CD4-positive, alpha-beta T cell (primary cell): ENCODE results near the gene UGT2B7. TPM values are rescaled to one million over a fixed set of nuclear protein-coding genes. Genes with fewer than 3 reads are reported as not detected.

ENCODE experiments used
- ATAC-seq: fragments of 200-7000 bp; cut with Tn5 transposase; one replicate; pipeline ENCODE4 v1.10.0; 2022; ENCODE audit warnings: mild to moderate bottlenecking; ENCODE audit not compliant: poor library complexity
- CTCF ChIA-PET: fragments of 350-600 bp; sonication (Branson Sonifier 250); formaldehyde crosslinking; loops from one replicate; lab custom pipeline; 2021; ENCODE audit warnings: antibody characterized with exemption, inconsistent platforms; lab: Charles Lee
- POLR2A ChIA-PET: fragments of 350-600 bp; sonication (Branson Sonifier 250); formaldehyde crosslinking; loops from one replicate; lab custom pipeline; 2021; ENCODE audit warnings: antibody characterized with exemption, inconsistent platforms; lab: Charles Lee
- DNase-seq, 14 experiments: peaks; one replicate each; pipeline ENCODE4 v3.0.0-alpha.2; 2013 to 2020; ENCODE audit warnings: mixed read lengths in 2 of 14
- H3K27ac ChIP-seq, 2 donors: one replicate each; pipeline versions ENCODE4 v1.5.1 to v1.7.0; 2013; ENCODE audit warnings: low read length in 2 of 2, low read depth in 1 of 2, mild to moderate bottlenecking in 1 of 2
- H3K27me3 ChIP-seq, 2 experiments: 1 replicate in 1 of 2; 2 replicates in 1 of 2; pipeline versions ENCODE4 v1.6.1 to v1.7.0; 2013; ENCODE audit warnings: low read length in 2 of 2, control low read depth in 1 of 2, mild to moderate bottlenecking in 1 of 2, moderate library complexity in 1 of 2; ENCODE audit not compliant: insufficient read depth in 2 of 2, control insufficient read depth in 1 of 2
- H3K36me3 ChIP-seq: one replicate; pipeline ENCODE4 v1.6.1; 2013; ENCODE audit warnings: low read length, control low read depth; ENCODE audit not compliant: insufficient read depth
- H3K4me1 ChIP-seq: one replicate; pipeline ENCODE4 v1.6.1; 2013; ENCODE audit warnings: low read length, control low read depth; ENCODE audit not compliant: insufficient read depth
- H3K4me3 ChIP-seq: one replicate; pipeline ENCODE4 v1.5.1; 2013; ENCODE audit warnings: mild to moderate bottlenecking, low read length, moderate library complexity
- H3K9me3 ChIP-seq, 2 experiments: 1 replicate in 1 of 2; 2 replicates in 1 of 2; pipeline versions ENCODE4 v1.6.1 to v1.7.0; 2013; ENCODE audit warnings: low read length in 2 of 2, mild to moderate bottlenecking in 2 of 2, control low read depth in 1 of 2, moderate library complexity in 1 of 2; ENCODE audit not compliant: control insufficient read depth in 1 of 2, insufficient read depth in 1 of 2
- H3K27ac Mint-ChIP-seq: one replicate; pipeline ENCODE4 v1.8.0; 2020; ENCODE audit warnings: mixed read lengths
- H3K27me3 Mint-ChIP-seq: one replicate; pipeline ENCODE4 v1.8.0; 2021; ENCODE audit warnings: mixed read lengths
- H3K36me3 Mint-ChIP-seq: one replicate; pipeline ENCODE4 v1.8.0; 2021; ENCODE audit warnings: low read depth, mixed read lengths
- H3K4me1 Mint-ChIP-seq: one replicate; pipeline ENCODE4 v1.8.0; 2021; ENCODE audit warnings: low read depth, mixed read lengths
- H3K4me3 Mint-ChIP-seq: one replicate; pipeline ENCODE4 v1.8.0; 2020; ENCODE audit warnings: mild to moderate bottlenecking, mixed read lengths
- H3K9me3 Mint-ChIP-seq: one replicate; pipeline ENCODE4 v1.8.0; 2020; ENCODE audit warnings: mixed read lengths
- CTCF ChIP-seq: fragments of 200-600 bp; IDR thresholded peaks from one replicate; pipeline ENCODE4 v1.8.0; 2022; ENCODE audit warnings: antibody characterized with exemption, mild to moderate bottlenecking
- intact Hi-C, 2 experiments: fragments of 100-400 bp; cut with DNase I in 1 of 2; cut with micrococcal nuclease in 1 of 2; formaldehyde crosslinking; loops; one replicate each; pipeline versions ENCODE4 v1.15.1 to v1.9.0; 2023 to 2025; cut with DNase I, micrococcal nuclease
- total RNA-seq, 174 experiments: library from RNA in 2 of 174; stranded (reverse) in 2 of 174; gene quantifications; one replicate each; pipeline ENCODE4 v1.2.3 and lab custom pipeline; 2021 to 2026

The UGT2B7 gene
- total RNA-seq, 2 experiments from 2014 or later, result not detected

- Mint-ChIP-seq H3K36me3 (no peaks in the 10 kb centered on the region), H3K27ac (no peak overlapping the region), H3K27me3 (no peaks in the 10 kb centered on the region), H3K4me3 (no peak overlapping the region), H3K4me1 (no peaks in the 10 kb centered on the region), H3K9me3 (peaks cover 9% of the 10 kb centered on the region)
- no peak for TF ChIP-seq CTCF
- intact Hi-C loops, result no loop called here
- Histone ChIP-seq H3K27ac (no peak overlapping the region), H3K36me3 (no peaks in the 10 kb centered on the region), H3K4me3 (no peak overlapping the region), H3K4me1 (no peaks in the 10 kb centered on the region), H3K9me3 (no peaks in the 10 kb centered on the region), H3K27me3 (no peaks in the 10 kb centered on the region)
- ChIA-PET CTCF (no interaction called here), POLR2A (interaction anchor here (0.9 kb wide), 1 partner anchor 10 kb away, joined by 3 read pairs; no protein-coding TSS in a partner anchor)
- no peak for DNase-seq
- ATAC-seq, result no peak
These were observed 4.1 kb upstream of the UGT2B7 start for GRCh38 chr4:69092190-69092589.

- ATAC-seq, result no peak
- H3K27me3 Mint-ChIP-seq, result no peaks in the 10 kb centered on the region
- peaks cover 9% of the 10 kb centered on the region for H3K9me3 Mint-ChIP-seq
- no peak for TF ChIP-seq CTCF
- Histone ChIP-seq H3K9me3 (no peaks in the 10 kb centered on the region), H3K4me1 (no peaks in the 10 kb centered on the region), H3K4me3 (no peak overlapping the region), H3K27ac (no peak overlapping the region), H3K27me3 (no peaks in the 10 kb centered on the region), H3K36me3 (no peaks in the 10 kb centered on the region)
- DNase-seq, result no peak
- intact Hi-C loops, result no loop called here
- H3K27ac Mint-ChIP-seq, result no peak overlapping the region
- H3K4me3 Mint-ChIP-seq, result no peak overlapping the region
- CTCF ChIA-PET, result no interaction called here
- no peaks in the 10 kb centered on the region for H3K36me3 Mint-ChIP-seq
- no peaks in the 10 kb centered on the region for H3K4me1 Mint-ChIP-seq
- POLR2A ChIA-PET, result no interaction called here
These were observed 3.2 kb upstream of the UGT2B7 start for GRCh38 chr4:69092980-69093568.

- Histone ChIP-seq H3K27me3 (no peaks in the 10 kb centered on the region), H3K27ac (no peak overlapping the region), H3K4me1 (no peaks in the 10 kb centered on the region), H3K9me3 (no peaks in the 10 kb centered on the region), H3K4me3 (no peak overlapping the region), H3K36me3 (no peaks in the 10 kb centered on the region)
- no peak for TF ChIP-seq CTCF
- Mint-ChIP-seq H3K36me3 (no peaks in the 10 kb centered on the region), H3K4me1 (no peaks in the 10 kb centered on the region), H3K9me3 (peaks cover 9% of the 10 kb centered on the region), H3K27me3 (no peaks in the 10 kb centered on the region), H3K4me3 (no peak overlapping the region), H3K27ac (no peak overlapping the region)
- no peak for DNase-seq
- ChIA-PET CTCF (no interaction called here), POLR2A (no interaction called here)
- intact Hi-C loops, result no loop called here
- ATAC-seq, result no peak
These were observed 2.6 kb upstream of the UGT2B7 start for GRCh38 chr4:69093681-69094080.
